NCI-H1048 (cell line): Measurements from ENCODE around the gene ASTL.
"Not testable (repeated sequence)": the region's sequence is repeated elsewhere in the genome, so short reads cannot be mapped to it uniquely, and the experiment has no call there.

ENCODE experiments used
- DNase-seq: peaks from one replicate; lab custom pipeline; 2025; lab: John Stamatoyannopoulos, UW

Gene ASTL

GRCh38 chr2:96138179-96139145 is at the start of gene ASTL:
Gene ASTL, minus strand, starts transcription at chr2:96138502. Its CDS starts 66 bp downstream, at chr2:96138436.
- no peak for DNase-seq

DNA sequence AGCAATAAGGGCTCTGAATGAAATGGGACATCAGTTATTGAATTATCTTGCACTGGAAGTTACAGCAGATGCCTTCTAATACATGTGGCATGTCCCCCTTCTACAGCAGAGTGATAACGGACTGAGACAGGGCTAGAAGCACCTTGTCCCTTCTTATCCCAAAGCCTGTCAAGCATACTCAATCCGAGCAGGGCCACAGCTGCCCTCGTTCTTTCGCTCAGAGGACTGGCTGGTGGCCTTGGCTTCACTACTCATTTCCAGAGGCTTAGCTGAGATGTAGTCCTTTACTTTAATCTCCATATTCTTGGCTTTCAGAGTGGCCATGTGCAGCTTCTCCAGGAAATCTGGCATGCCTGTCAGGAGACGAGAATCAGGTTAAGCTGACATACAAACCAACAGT is 48.3 kb upstream of the ASTL start:
- DNase-seq: no peak

DNA sequence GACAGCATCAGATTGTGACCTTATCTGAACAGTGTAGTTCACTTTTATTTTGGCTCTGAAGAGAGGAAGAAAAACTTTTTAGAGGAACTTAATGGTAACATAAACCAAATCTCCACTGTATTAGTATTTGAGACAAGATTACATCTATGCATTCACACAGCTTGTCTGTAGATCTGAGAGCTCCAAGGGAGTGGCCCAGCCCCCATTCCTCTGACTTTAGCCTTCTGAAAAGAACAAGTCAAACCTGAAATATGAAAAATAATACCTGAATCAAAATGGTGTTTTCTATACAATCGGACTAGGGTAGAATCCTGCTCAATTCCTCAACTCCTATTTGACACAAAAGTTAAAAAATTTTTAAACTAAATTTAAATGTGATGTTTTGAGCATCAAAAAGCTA is 47.2 kb upstream of the ASTL start:
- DNase-seq: no peak

- DNase-seq: no peak
Observed at GRCh38 chr2:96184989-96185388, 46.7 kb upstream of the ASTL start.

GRCh38 chr2:96184188-96184587 is 45.9 kb upstream of the ASTL start:
- DNase-seq: no peak

DNA sequence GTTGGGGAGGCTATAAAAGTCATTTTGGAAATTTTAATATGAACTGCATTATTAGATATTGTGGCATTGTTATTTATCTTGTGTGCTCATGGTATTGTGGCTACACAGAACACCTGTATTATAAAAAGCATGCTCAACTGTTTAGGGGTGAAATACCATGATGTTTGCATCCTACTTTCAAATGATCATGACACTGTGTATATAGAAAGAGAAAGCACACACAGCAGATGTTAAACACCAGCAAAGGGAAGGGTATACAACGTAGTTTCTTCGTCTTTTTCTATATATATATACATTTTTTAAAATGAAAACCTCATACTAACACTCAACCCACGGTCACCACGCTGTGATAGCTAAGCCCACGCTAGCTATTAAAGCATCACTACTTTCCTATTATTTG is 43.2 kb upstream of the ASTL start:
- no peak for DNase-seq

- DNase-seq: no peak
Observed at GRCh38 chr2:96180521-96180920, 42.2 kb upstream of the ASTL start.

GRCh38 chr2:96180002-96180401 is 41.7 kb upstream of the ASTL start:
- no peak for DNase-seq

GRCh38 chr2:96176661-96177060 is 38.4 kb upstream of the ASTL start:
- DNase-seq: no peak

- DNase-seq: no peak
Observed at GRCh38 chr2:96175951-96176350, 37.6 kb upstream of the ASTL start.

DNA sequence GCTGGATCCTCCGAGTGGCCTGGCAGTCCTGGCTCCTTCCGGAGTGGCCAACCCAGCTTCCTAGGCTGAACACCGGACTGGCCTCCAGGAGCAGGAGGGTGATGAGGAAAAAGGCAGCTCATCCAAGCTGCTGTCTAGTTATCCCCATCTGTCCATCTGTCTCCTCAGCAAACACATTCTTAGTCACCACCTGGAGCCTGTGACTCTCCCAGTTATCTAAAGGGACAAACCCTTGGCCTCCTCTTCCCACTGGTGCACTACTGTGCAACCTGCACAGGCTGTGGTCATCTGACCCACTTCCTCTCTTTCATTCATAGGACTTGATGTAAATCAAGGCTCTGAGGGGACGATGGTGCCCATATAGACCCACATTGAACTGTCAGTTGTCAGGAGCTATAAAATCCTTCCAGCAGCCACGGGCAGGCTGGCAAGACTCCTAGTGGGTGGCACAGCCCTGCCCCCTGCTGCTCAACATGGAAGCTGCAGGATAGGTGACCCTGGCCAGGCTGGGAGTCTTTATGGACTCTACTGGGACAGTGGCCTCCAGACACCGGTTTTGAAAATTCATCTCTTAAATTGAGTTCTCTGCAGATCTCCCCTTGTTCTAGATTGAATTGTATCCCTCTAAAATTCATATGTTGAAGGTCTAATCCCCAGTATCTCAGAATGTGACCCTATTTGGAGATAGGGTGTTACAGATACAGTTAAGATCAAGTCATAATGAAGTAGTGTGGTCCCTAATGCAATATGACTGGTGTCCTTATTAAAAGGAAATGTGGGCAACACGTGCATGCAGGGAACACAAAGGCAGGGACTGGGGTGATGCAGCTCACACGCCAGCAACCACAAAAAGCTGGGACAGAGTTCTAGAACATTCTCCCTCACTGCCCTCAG is 36.2 kb upstream of the ASTL start:
- DNase-seq: no peak

DNA sequence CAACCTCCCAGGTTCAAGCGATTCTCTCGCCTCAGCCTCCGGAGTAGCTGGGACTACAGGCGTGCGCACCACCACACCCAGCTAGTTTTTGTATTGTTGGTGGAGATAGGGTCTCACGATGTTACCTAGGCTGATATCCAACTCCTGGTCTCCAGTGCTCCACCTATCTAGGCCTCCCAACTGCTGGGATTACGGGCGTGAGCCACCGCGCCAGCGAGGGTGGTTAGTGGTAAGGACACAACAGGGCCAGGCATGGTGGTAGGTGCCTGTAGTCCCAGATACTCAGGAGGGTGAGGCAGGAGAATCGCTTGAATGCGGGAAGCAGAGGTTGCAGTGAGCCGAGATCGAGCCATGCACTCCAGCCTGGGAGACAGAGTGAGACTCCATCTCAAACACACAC is 33.5 kb upstream of the ASTL start:
- DNase-seq: no peak

DNA sequence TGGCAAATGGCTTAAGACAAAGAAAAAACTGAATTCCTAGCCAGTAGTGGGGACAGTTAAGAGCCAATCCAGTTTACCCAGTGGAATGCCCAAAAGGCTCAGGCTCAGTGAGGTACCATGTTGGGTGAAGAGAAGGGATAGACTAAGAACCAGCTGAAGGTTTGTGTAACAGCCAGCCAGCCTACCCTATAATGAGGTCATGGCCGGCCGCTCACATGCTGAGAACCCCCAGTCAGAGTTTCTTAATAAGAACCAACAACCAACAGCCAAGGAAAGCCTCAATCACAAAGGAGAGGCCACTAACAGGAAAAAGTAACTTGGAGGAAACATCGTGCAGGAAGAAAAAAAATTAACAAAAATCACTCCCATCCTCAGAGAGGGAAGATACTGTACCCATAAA is 32.3 kb upstream of the ASTL start:
- DNase-seq: no peak

- DNase-seq: no peak
Observed at GRCh38 chr2:96169868-96170507, 31.7 kb upstream of the ASTL start.

DNA sequence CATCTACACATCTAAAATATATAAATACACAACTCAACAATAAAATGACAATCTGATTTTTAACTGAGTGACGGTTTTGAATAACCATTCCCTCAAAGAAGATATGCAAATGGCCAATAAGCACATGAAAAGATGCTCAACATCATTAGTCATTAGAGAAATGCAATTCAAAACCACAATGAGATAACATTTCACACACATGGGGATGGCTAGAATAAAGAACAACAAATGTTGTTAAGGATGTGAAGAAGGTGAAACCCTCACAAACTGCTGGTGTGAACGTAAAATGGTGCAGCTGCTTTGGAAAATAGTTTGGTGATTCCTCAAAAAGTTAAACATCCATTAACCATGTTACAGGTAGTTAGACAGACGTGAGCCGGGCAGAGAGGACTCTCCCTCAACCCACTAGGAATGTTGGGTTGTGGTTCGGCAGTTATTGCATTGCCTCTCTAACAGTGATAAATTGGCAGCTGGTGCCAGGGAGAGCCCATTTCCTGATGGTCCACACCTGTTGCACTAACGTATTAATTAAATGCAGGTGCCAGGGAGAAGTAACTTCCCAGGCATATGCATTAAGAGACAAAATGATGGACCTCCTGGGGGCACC is 29.2 kb upstream of the ASTL start:
- DNase-seq: no peak

GRCh38 chr2:96164459-96165184 is 26.3 kb upstream of the ASTL start:
- no peak for DNase-seq

DNA sequence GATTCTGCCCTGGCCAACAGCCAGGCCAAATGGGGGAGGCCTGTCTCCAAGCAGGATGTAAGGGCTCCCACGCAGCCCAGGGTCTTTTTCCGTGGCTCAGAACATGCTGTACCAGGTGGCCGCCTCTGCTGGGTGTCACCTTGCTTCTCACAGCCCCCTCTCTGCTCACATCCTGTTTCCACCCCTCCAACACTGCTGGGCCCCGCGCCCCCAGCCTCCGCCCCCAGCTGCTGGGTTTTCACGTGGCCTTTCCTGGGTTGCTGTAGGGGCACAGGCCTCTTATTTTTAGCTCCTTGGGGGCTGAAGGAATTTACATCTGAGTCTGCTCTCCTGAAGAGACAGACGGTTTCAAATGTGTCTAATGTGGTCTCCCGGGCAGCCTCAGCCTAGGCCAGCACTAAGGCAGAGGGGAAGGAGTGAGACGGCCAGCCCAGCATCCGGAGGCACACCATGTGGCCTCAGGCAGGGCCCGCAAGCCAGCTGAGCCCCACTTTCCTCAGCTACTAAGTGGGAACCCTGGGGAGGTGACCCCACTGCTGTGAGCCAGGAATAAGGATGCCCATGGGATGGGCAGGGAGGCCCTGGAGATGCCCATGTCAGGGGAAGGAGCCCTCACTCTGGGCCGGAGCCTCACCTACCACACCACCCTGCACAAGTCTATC is 25.6 kb upstream of the ASTL start:
- DNase-seq: no peak

GRCh38 chr2:96163415-96163767 is 25.1 kb upstream of the ASTL start:
- DNase-seq: no peak

DNA sequence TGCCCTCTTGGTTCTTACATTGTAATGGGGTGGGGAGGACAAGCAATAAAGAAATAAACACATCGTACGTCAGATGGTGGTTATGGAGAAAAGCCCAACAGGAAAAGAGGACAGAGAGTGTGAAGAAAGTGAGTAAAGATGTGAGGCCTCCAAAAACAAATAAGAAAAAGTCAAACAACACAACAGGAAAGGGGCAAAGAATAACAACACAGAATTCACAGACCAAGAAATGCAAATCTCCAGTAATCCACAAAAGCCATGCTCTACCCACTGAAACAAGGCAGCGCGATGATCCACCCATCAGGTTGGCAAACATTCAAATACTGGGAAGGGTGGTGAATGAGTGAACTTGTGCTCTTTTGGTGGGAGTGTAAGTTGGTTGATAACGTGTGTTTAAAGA is 23.6 kb upstream of the ASTL start:
- DNase-seq: no peak

DNA sequence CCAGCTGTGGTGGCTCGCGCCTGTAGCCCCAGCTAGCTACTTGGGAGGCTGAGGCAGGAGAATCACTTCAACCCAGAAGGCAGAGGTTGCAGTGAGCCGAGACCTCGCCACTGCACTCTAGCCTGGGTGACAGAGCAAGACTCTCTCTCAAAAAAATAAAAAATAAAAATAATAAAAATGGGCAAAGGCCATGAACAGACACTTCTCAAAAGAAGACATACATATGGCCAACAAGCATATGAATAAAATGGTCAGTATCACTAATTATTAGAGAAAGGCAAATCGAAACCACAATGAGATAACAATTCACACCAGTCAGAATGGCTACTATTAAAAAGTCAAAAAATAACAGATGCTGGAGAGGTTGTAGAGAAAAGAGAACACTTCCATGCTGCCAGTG is 22.1 kb upstream of the ASTL start:
- DNase-seq: not testable (repeated sequence)
